ENCODE results near the gene SUMF1.
"Not testable (repeated sequence)": the region's sequence is repeated elsewhere in the genome, so short reads cannot be mapped to it uniquely, and the experiment has no call there.

Gene SUMF1

DNA sequence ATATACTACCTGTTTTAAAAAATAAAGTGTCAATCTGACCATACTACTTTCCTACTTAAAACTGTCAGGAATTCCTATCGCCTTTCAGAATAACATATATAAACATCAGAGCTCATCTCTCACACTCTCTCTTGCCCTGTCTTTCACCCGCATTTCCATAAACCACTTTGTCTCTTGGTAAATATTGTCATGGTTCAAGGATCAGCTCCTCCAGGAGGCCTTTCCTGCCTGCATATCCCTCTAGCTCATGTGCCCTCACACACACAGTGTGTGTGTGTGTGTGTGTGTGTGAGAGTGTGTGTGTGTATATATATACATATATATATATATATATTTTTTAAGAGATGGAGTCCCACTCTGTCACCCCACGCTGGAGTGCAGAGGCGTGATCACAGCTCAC lies 6.7 kb downstream of the SUMF1 start:
- DNase-seq (ENCODE audit: low read depth): no peak

- DNase-seq (ENCODE audit: low read depth): no peak
These were observed 8.1 kb downstream of the SUMF1 start for GRCh38 chr3:4458961-4459360.

GRCh38 chr3:4456780-4457179 lies 10.3 kb downstream of the SUMF1 start:
- DNase-seq (ENCODE audit: low read depth): not testable (repeated sequence)

GRCh38 chr3:4454142-4454541 lies 12.9 kb downstream of the SUMF1 start:
- no peak for DNase-seq (ENCODE audit: low read depth)

GRCh38 chr3:4449043-4449805 lies 17.8 kb downstream of the SUMF1 start:
- no peak for DNase-seq (ENCODE audit: low read depth)

GRCh38 chr3:4448187-4448586 lies 18.9 kb downstream of the SUMF1 start:
- DNase-seq (ENCODE audit: low read depth): no peak

DNA sequence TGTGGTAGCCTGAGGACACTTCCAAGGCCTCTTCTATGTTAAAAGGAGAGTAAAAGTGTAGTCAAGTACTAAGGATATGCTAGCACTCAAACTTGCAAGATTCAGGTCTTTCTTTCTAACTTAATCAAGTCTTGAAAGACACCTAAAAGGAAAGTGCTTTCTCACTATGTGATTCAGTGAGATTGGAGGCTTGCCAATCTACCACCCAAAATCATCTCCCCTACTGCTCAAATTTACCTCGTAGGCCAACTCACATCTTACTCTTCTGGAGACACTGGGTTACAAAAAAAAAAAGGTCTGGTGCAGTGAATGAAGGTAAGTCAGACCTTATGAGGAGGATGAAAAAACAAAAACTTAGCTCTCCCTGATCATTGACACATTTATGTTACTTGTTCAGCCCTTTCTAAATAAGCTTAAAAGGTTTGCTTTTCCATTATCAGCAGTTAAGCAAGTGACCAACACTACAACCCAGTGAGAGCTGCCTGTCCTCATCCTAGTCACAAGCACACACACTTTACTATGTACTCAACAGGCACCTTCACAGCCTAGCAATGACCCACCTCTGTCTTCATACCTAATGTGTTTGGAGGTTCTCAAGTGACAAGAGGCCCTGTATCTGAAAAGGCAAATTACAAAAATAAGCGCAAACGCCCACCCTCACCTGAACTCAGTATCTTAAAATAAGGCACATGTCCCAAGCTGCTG lies 19.6 kb downstream of the SUMF1 start:
- DNase-seq (ENCODE audit: low read depth): no peak

DNA sequence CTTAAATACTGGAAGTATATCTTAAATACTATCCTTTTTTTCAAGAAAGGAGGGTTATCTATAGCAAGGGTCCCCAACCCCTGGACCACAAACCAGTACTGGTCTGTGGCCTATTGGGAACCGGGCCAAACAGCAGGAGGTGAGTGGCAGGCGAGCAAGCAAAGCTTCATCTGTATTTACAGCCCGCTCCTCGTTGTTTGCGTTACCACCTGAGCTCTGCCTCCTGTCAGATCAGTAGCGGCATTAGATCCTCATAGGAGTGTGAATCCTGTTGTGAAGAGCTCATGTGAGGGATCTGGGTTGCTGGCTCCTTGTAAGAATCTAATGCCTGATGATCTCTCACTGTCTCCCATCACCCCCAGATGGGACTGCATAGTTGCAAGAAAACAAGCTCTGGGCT lies 26.1 kb downstream of the SUMF1 start:
- no peak for DNase-seq (ENCODE audit: low read depth)

DNA sequence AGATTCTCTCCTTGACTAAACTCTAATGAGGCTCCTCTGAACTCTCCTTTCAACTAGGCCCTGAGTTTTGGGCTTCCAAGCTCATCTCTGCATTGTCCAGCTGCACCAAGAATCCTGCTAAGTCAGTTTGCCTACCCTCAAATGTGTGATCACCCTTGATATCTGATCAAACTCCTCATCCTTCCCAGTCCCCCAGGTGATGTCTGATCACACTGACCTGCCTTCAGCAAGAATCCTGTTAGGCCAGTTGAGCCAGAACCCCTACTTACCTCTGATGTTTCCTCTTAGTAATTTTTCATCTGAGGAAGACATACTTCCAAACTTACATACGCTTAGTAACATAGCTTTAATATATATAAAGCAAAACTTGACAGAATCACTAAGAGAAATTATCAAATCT lies 28.8 kb downstream of the SUMF1 start:
- no peak for DNase-seq (ENCODE audit: low read depth)

DNA sequence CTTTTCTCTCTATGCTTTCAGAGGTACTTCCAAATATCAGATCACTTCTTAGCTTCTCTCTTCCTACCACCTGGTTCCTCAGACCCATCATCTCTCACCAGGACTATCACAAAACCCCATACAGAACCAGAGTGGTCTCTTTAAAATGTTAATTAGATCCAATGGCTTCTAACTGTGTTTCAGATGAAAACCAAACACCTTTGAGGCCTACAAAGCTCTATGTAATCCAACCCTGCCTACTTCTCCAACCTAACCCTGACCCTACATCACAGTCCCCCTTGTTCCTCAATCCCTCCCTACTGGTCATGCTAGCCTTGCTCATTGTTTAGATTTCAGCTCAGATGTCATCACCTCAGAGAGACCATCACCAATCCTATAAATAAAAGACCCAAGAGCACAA lies 34.8 kb downstream of the SUMF1 start:
- no peak for DNase-seq (ENCODE audit: low read depth)

DNA sequence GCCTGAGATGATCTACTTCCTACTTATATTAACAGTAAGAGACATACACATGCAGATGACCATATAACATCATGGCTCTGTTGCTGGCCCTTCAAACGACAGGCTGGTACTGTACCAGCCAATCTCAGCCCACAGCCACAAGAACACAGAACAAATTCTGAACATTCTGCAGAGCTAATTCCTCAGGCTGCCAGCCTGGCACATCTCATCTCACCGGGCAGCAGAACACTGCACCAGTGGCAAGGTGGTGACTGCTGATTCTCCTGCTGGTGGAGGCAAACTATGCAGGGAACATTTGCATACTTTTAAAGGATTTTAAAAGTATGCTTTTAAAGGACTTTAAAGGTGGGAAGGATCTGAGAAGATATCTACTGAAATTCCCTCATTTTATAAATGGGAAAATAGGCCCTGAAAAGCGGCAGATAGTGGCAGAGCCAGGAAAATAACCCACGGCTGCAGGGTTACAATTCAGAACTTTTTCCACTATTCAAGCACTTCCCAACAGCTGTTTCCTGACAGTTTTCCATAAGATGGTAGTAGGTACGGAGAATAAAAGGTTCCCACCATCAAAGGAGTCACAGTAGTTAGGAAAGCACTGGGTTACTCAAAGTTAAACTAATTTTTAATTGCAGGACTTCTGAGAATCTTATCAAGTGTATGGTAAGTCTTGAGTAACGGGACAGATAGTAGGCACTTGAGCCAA lies 37.3 kb downstream of the SUMF1 start:
- DNase-seq (ENCODE audit: low read depth): no peak

GRCh38 chr3:4426782-4427344 lies 40.2 kb downstream of the SUMF1 start:
- peak; percentile 69 for DNase-seq (ENCODE audit: low read depth)

GRCh38 chr3:4426261-4426781 lies 40.7 kb downstream of the SUMF1 start:
- no peak for DNase-seq (ENCODE audit: low read depth)

DNA sequence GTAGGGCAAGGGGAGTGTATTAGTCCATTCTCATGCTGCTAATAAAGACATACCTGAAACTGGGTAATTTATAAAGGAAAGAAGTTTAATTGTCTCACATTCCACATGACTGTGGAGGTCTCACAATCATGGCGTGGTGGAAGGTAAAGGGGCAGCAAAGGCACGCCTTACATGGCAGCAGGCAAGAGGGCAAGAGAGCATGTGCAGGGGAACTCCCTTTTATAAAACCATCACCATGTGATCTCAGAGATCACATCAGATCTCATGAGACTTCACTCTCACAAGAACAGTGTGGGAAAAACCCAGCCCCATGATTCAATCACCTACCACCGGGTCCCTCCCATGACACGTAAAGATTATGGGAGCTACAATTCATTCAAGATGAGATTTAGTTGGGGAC lies 41.4 kb downstream of the SUMF1 start:
- DNase-seq (ENCODE audit: low read depth): no peak

GRCh38 chr3:4425055-4425454 lies 42.0 kb downstream of the SUMF1 start:
- DNase-seq (ENCODE audit: low read depth): no peak

- DNase-seq (ENCODE audit: low read depth): no peak
These were observed 45.9 kb downstream of the SUMF1 start for GRCh38 chr3:4421121-4421520.

DNA sequence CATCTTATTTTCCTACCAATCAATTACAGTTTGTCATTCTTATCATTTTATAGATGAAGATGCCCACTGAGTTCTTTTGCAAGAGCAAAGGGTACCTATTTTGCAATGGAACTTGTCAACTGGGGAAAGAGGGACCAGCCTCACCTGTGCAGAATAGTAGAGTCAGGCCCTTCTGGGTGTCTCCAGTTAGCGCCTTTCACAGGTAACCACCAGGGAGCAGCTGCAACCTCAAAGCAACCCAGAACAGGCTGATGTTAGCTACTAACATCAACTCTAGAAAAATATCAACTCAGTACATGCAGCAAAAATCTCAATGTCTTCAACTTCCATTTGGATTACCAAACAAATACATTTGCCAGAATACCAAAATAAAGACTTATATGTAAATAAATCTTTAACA lies 47.1 kb downstream of the SUMF1 start:
- no peak for DNase-seq (ENCODE audit: low read depth)

DNA sequence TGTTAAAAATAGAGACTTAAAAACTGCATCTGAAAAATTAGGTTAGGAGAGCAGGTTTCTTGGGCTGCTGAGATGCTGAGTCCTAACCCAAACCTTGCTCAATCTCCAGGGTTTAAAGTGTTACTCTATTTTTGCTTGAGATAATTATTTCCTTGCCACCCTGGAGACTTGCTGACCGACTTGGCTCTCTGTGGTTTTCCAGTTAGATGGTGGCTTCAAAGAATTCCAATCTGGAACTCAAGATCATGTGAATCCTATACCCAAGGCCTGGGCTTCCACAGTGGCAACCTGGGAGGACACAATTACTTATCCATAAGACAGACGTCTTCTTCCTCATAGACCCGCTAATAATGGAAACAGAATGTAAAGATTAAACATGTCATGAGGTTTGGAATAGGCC lies 47.7 kb downstream of the SUMF1 start:
- no peak for DNase-seq (ENCODE audit: low read depth)

- DNase-seq (ENCODE audit: low read depth): no peak
These were observed 48.9 kb downstream of the SUMF1 start for GRCh38 chr3:4418156-4418555.

DNA sequence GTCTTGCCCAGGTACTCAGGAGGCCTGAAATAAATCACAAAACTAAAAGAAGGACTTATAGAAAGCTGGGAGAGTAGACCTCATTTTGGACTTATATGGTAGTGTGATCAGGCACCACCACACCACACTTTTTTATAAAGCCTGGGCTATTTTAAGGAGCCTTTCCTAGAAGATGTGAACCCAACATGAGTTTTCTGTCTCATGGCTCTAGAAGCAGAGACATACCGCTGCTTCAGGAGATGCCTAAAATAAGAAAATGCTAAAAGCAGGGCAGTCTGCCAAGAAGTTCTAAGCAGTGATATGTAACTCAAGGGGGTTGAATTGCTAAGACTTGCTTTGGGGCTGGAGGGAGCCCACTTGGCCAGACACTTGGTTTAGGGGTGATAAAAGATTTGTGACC lies 49.6 kb downstream of the SUMF1 start:
- no peak for DNase-seq (ENCODE audit: low read depth)

- peak; percentile 41 for DNase-seq (ENCODE audit: low read depth)
These were observed 50.1 kb downstream of the SUMF1 start for GRCh38 chr3:4416961-4417360.

GRCh38 chr3:4416427-4416945 lies 50.6 kb downstream of the SUMF1 start:
- no peak for DNase-seq (ENCODE audit: low read depth)
